ENCODE data around the gene CFAP299.
"Not testable (repeated sequence)": the region's sequence is repeated elsewhere in the genome, so short reads cannot be mapped to it uniquely, and the experiment has no call there.

CFAP299 gene

DNA sequence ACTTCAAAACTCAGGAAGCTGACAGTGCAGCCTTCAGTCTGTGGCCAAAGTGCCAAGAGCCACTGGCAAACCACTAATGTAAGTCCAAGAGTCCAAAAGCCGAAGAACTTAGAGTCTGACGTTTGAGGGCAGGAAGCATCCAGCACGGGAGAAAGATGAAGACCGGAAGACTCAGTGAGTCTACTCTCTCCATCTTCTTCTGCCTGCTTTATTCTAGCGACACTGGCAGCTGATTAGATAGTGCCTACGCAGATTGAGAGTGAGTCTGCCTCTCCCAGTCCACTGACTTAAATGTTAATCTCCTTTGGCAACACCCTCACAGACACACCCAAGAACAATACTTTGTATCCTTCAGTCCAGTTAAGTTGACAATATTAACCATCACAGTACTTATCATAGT, 414.0 kb downstream of the CFAP299 start:
- not testable (repeated sequence) for DNase-seq

DNA sequence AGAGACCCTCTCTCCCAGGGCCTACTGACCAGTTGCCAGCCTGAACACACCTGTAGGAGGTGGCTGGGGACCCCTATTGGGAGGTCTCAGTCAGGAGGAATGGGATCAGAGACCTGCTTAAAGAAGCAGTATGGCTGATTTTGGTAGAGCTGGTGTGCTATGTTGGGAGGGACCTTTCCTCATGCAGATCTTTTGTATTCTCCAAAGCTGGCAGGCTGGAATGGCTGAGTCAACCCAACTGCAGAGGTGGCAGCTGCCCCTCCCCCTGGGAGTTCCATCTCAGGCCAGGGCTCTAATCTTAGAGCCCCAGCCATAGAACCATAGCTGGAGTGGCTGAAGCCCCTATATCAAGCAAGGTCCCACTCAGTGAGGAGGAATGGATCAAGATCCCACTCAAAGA, 415.7 kb downstream of the CFAP299 start:
- no peak for DNase-seq

DNA sequence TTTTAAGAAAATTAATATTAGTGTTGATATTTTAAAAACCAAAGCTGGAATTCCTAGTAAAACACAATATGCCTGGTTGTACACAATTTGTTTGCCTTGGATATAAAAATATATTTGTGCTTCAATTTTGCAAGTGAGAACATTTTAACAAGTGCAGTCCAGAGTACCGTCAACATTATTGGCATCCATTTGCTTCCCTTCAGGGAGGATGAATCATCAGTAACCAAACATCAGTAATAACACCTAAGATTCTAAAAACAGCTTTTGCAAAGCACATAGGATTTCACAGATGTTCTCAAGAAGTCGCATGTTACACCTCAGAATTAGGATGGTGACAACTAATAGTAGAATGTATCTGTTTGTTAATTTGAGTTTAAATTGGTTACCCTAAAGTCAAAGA, 432.4 kb downstream of the CFAP299 start:
- DNase-seq = no peak

DNA sequence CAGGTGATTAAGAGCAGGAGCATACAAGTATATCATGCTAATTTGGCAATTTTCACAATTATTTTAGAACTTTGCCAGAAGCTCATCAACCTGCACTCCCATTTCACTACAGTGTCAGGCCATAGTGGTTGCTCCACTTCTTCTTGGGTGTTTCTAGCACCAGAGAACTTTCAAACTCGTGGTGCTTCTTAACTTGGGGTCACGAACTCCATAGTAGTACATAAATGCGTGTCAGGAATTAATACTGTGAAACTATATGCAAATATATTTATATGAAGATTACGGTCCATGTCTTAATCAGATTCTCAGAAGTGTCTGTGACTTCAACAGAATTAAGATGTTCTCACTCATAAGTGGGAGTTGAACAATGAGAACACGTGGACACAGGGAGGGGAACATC, 440.6 kb downstream of the CFAP299 start:
- DNase-seq = no peak

DNA sequence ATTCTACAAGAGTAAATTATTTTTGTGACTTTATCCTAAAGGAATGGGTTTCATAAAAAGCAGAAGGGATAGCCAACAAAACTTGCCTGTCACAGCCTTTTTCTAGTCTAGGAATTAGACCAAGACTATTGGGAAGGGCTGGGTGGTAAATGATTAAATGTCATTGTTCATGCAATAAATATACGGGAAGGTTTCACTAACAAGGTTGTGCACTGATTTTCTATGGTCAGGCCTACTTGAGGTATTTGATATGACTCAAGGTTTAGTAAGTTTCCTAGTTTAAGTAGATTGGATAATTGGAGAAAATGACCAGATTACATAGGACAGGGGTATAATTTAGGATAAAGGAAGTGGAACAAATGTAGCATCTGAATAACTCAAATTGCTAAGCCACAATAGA, 445.9 kb downstream of the CFAP299 start:
- no peak for DNase-seq

DNA sequence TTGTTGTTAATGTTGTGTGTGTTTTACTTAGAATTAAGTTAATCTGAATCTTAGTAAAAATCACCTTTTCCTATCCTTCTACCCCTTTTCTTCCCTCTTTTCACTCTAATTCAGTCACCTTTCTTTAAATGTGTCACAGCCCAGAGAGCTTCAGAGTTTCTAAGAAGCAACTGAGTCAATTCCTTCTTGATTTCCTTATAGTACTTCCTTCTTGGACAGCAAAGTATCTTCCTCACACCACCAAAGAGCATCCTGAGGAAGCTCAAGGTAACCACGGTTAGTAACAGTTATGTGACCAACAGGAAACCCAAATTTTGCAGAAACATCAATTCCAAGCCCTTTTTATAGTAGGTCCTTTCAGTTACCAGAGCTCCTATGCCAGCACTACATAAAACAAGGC, 451.8 kb downstream of the CFAP299 start:
- no peak for DNase-seq

DNA sequence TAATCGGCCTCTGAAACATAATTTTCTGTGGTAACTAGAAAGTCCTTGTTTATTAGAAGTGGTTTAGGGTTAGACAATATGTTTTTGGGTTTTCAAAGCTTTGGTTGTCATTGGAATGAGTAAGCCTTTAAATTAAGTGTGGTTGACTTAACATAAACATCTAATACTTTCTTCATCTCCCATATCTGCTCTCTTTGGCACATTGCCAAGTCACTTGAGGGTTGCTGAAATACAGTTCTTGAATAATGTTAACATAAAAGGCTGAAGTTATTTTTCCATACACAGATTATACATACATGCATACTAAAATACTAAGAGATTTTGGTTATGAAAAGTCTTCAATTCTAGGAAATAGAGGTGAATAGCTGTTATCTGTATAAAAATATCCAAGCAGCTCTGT, 453.3 kb downstream of the CFAP299 start:
- no peak for DNase-seq

DNA sequence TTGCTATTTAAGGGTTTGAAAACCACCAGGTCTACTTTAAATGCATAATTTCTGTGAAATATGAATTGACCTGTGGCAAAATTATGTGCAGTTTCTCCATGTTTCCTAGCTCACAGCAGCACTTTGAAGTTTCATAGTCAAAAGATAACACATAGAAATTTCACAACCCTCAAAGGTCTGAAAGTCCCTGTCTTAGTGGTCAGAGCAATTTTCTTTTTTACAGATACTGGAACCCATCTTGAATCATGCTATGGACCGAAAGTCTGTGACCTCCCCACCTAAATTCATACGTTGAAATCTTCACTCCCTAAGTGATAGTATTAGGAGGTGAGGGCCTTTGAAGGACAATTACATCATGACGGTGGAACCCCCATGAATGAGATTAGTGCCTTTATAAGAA, 454.6 kb downstream of the CFAP299 start:
- no peak for DNase-seq

DNA sequence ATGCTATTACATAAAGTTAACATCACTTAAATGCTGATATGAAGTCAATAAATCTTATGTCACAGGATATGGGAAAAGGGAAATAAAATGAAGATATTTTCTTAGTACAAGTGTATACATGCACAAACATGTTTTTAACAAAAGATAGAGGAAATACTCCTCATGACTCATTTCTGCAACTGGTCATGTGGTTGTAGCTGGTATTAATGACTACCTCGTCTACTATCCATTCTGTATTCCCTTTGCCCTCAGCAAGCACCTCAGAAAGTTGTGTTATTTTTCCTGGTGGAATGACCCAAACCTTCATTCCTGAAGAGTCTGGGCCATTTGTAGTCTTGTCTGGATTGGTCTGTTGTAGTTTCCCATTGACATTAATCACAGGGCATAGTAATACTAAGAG, 458.1 kb downstream of the CFAP299 start:
- not testable (repeated sequence) for DNase-seq

DNA sequence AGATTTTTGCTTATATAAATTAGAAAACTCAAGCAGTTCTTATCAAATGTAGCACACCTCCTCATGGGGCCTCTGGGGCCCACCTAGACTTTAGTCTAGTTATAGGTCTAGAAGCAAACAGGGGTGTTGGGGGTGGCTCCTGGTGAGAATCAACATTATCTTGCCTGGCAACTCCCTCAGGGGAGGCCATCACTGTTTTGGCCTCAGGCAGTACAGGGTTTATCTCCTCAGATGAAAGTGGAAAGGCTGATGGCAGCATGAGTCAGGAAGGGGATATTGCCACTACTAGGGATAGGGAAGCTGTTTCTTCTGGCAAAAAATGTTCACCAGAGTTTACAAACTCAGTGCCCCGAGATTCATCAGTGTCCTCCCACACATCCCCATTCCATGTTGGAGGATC, 462.6 kb downstream of the CFAP299 start:
- no peak for DNase-seq

DNA sequence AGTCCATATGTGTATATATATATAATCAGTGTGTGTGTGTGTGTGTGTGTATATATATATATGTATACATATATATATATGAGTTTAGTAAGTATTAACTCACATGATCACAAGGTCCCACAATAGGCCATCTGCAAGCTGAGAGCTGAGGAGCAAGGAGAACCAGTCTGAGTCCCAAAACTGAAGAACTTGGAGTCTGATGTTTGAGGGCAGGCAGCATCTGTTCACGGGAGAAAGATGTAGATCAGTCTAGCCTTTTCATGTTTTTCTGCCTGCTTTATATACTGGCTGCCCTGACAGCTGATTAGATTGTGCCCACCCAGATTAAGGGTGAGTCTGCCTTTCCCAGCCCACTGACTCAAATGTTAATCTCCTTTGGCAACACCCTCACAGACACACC, 465.2 kb downstream of the CFAP299 start:
- DNase-seq = not testable (repeated sequence)

DNA sequence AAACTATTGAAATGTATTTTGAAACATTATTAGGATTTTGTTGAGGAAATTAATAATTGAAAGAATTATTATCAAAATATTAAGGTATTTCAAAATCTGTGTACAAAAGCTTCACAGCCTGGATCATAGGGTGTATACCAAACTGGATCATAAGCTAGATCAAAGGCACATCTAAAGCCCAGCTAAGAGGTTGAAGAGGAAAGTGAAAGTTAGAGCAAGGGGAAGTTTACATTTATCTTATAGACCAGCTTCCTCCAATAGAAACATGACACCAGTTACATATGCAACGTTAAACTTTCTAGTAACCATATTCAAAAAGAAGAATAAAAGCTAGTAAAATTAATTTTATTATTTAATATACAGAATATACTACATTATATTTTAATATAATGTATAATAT, 467.8 kb downstream of the CFAP299 start:
- DNase-seq = no peak

DNA sequence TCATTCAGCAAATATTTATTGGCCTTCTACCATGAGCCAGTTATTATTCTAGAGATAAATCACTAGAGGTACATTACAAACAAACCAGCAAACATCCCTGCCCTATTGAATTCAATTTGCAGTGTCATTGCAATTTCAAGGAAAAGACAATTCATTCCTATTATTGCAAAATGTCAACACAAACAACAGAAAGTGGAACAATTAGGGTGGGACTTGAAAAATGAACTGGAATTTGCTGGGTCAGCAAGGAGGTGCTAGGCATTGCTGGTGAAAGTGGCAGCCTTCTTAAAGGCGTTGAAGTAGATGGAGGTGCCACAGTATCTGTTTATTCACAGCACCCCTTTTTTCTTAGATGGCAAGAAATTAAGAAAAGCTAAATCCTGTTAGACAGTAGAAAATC, 470.9 kb downstream of the CFAP299 start:
- no peak for DNase-seq

DNA sequence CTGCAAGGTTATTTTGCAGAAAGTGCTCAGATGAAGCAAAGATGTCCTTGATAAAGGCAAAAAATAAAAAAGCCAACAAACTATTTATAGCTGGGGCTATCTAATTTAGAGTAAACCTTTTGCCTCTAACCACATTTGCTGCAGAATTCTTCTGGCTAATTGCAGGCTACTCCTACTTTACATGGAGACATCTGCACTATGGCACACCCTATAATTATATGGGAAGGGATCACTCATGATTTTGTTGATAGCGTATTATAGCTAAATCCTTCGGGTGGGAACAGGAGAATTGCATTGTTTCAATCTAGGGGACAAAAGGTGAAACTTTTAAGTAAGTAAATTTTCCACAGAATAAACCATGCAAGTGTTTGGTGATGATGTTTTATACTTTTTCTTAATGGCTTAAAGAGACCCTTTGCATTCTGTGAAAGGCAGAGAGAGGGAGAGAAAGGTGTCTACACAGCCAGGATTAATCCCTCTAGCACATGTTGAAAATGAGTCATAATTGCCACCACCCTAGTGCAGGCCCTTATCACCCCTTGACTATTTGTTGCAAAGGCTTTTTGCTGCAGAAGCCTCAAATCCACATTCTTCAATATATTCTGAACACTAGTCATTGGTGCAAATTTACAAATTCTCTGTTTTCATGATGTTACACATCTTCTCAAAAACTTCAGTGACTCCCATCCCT, 473.7 kb downstream of the CFAP299 start:
- no peak for DNase-seq

DNA sequence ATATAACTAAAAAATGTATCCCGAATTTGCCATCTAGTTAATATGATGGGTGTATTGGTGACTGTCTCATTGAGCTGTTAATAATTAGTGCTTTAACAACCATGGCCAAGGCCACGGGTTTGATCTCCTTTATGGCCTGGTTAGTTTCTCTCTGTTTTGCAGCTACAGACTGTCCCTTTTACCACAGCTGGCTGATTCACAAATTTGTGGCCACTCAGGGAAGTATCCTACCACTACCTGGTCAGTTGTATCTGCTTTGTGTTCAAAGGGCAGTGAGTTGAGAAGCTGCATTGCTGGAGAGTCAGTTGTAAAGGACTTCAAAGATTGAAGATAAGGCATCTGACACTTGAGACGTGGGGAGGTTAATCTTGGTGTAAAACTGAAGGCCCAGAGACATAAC, 475.9 kb downstream of the CFAP299 start:
- no peak for DNase-seq

DNA sequence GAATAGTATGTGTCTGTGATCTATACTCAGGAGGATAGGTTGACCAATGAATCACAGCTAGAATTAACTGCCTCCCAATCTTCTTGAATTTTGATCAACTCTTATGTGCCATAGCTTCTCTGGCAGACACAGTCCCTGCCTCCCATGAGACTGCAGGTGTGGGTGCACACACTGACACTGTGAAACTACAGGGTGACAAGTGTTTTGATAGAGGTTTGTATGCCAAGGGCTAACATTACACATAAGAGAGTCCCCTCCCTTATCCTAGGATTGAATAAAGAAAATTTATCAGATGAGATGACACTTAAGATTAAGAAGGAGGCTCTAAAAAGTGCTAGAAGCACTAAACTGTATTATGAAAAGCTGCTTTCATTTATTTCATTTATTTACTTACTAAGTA, 476.6 kb downstream of the CFAP299 start:
- DNase-seq = no peak

DNA sequence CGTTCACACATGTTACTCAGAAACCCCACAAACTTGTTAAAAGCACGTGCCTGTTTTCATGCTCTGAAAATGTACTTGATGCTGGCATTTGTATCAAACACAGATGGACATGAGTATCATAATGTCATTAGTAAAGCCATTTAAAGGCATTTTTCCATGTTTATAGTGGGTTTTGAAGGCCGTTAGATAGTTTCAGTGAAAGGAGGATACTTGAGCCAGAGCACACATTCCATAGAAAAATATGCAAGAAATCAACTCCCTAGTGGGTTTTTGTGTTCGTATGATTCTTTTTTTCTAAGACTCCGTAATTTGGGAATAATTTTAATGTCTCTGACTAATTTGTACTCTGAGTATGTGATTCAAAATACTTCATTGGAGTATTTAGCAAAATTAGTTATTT, 478.7 kb downstream of the CFAP299 start:
- no peak for DNase-seq

DNA sequence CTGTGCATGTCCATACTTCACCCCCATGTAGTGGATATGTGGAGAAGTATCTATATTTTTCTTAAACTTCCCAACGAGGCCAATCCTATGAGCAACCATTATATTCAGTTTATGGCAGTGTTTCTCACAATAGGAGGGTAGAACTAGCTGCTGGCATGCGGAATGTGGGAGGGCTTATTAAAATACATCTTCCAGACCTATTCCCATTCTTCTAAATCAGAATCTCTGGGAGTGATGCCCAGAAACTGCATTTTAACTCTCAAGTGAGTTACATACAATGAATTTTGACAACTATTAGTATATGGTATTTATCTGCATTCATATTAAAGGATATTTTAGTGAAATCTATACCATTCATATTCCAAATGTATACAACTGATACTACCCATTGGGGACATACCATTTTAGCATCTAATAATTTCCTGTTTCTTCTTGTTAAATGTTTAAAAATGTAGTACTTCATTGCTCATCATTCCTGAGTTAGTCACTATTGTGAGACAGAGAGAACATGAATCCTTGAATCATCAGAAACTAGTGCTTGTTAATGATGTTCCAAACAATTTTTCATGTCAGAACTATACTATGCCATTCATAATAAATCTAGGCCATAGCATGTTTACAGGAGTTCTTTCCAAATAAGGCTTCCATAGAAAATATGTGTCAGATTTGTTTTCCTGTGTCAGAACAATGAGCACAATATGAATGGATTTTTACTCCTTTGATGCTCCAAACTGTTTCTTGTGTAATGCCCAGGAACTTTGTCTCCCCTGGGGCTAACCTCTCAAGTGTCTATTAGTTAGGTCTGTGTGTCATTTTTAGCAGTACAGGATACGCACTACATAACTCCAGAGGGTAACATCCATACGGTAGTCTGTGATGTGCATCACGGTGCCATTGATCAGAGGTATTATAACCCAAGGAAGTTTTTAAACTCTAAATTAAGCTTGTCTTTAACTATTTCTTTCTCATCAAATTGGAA, 496.1 kb downstream of the CFAP299 start:
- DNase-seq = no peak

DNA sequence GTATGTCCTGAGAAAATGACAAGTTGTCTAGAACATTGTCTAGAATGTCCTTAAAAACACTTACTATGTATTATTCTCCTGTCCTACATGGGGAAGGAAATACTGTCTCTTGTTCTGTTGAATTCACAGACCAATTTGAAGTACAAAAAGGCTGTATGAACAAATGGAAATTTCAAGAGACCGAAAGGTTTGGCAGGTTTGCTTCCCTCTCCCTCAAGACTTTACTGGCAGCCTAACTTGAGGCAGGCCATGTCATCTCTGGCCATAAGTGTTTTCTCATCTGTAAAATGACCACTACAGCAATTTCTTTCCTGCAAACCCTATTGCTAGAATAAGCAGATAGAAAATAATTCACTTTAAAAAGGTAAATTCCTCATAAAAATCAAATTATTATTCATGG, 503.8 kb downstream of the CFAP299 start:
- DNase-seq = no peak

DNA sequence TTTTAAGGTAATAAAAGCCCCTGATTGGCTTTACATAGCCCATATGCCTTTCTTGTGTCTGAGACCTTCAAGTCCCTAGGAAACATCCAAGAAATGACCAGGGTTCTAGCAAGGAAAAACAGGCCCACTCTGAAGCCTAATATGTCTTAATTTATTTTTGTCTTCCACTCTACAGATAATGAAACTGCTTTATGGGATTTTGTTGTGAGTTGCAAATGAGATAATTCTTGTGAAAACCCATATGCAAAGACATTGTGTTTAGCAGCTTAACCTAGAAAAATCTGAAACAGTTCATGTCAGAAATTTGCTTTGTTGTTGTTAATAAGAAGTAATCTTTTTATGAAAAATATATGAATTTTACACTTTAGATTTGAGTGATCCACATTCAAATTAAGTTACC, 504.3 kb downstream of the CFAP299 start:
- no peak for DNase-seq

DNA sequence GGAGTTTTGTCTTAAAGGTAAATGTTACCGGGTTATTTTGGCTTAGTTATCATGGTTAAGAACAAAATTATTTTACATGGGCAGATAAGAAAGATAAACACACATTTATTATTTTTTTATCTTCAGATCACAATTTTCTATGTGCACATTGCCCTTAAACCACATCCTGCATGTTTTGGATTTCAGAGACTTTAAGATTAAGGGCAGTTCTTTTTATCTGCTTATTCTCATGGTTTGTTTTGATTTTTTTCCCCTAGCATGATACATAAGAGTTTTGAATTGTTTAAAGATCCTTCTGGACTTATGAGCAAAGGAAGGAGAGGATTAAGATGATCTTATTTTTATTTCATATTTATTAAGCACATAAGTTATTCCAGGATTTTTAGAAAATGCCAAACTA, 504.9 kb downstream of the CFAP299 start:
- DNase-seq = no peak

DNA sequence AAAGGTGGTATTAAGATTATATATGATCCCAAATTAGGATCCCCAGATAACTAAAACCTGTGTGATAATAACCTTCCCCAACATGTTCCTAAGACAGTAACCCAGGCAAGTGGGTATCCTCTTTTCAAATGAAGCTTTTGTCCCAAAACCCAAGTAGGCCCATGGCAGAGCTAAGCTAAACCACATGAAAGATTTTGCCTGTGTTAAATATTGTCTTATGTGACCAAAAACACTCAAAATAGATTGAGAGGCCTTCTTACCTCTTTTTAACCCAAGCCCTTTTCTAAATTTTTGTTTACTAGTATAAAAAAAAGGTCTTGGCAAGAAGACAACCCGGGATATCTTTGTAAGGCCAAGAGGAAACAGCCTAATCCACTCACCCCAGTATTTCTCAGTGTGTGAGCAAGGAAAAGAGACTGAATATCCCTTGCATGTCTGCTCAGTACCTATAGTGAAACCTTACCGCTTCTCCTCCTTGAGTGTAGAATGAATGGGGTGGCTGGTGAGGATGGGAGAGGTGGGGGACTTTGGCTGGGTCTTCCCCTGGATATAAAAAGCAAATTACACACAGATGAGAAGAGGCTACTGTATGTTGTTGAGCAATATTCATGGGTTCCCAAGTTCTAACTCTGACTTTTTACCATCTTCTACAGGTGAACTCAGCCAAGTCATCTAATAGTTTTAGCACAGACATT, 506.2 kb downstream of the CFAP299 start:
- no peak for DNase-seq

DNA sequence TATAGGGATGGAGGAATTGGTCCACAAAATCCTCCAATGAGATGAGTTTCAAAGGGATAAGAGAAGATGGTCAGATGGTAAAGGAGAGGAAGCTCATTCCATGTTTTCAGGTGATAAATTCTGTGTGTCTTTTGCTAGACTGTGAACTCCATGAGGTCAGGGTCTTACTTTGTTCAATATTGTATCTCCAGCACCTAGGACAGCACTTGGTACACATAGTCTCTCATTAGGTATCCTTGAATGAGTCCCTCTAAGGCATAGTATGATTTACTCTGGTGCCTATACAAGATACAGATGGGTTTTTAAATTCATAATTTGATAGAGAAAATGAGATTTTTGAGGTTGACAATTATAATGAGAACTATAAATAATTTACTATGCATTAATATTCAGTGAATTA, 510.7 kb downstream of the CFAP299 start:
- no peak for DNase-seq

DNA sequence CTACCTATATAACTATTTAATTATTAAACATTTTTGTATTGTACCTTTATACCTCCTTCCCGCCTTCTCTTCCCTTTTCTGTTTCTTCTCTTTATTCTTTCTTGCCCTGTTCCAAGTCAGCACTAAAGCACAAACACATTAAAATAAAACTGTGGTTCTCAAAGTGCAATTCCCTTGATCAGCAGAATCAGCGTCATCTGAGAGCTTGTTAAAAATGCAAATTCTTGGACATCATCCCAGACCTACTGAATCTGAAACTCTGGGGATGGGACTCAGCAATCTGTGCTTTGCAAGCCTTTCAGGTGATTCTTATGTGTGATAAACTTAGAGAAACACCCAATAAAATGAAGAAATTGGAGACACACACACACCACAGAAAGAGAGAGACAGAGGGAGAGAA, 516.5 kb downstream of the CFAP299 start:
- DNase-seq = no peak
